GM21619 (cell line): ENCODE data around the gene TACC2.

Experiments used
- ATAC-seq: cut with Tn5 transposase; IDR thresholded peaks from one replicate; pipeline ENCODE4 v1.9.1; 2021; ENCODE audit not compliant: unreplicated experiment

Gene TACC2

GRCh38 chr10:122264436-122264835 lies 275.5 kb downstream of the TACC2 start:
- no peak for ATAC-seq

- no peak for ATAC-seq
Observed at GRCh38 chr10:122264931-122265330, 276.0 kb downstream of the TACC2 start.

- ATAC-seq = no peak
Observed at GRCh38 chr10:122265896-122266295, 276.9 kb downstream of the TACC2 start.

GRCh38 chr10:122267849-122268737 lies 279.1 kb downstream of the TACC2 start:
- peak; percentile 90 for ATAC-seq

DNA sequence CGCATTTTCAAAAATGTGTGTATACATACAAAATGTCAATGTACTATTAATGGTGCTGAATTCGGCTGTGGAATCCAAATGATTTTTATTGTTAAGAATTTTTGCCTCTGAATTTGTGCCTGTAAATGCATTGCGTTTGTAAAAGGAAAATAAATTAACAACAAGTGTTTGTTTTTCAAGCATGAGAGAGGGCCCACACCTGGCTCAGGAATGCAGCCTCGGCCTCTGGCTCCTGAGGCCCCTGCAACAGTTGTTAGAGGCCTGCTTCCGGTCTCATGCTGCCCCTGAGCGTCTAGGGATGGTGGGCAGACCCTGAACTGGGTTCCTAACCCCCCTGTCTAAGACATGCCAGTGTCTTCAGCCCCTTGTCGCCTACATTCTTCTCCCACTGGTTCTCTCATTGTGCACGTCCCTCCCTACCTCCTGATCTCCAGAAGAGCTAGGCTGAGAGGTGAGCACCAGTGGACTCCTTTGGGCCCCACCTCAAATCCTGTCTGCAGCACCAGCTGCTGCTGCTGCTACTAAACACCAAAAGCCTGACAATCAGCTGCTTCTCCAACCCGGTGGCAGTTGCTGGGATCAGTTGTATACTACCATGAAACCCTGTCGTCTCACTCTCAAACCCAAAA lies 280.2 kb downstream of the TACC2 start:
- ATAC-seq = no peak

GRCh38 chr10:122271076-122271475 lies 282.1 kb downstream of the TACC2 start, which contains the start of gene BTBD16:
Gene BTBD16 (plus strand): TSS chr10:122271296. CDS start chr10:122275082, 3,786 bp downstream.
- ATAC-seq = no peak

DNA sequence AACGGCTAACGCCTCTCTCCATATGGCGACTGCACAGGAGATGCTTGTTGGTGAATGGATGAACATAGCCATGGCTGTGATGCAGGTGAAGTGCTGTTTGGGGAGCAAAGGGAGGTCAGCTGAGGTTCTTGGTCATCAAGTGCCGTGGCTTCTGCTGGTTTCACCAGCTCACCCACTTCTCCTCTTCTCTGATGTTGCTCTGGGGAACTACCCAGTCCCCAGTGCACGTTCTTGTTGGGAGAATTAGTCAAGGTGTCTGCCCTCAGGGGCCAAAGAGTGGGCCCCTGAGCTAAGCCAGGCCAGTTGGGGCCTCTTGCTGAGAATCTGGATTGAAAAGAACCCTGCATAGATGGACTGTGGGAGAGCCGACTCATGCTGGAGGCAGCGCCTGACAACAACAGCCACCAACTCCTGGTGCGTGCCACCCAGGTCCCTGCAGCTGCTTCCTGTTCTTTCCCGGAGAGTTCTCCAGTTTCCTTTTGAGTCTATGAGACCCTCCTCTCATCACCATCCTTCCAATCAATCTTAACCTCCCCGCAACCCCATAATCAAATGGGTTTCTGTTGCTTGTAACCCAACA lies 285.1 kb downstream of the TACC2 start:
- no peak for ATAC-seq

- ATAC-seq = no peak
Observed at GRCh38 chr10:122276611-122277208, 287.7 kb downstream of the TACC2 start.

- no peak for ATAC-seq
Observed at GRCh38 chr10:122277526-122278136, 288.7 kb downstream of the TACC2 start.

DNA sequence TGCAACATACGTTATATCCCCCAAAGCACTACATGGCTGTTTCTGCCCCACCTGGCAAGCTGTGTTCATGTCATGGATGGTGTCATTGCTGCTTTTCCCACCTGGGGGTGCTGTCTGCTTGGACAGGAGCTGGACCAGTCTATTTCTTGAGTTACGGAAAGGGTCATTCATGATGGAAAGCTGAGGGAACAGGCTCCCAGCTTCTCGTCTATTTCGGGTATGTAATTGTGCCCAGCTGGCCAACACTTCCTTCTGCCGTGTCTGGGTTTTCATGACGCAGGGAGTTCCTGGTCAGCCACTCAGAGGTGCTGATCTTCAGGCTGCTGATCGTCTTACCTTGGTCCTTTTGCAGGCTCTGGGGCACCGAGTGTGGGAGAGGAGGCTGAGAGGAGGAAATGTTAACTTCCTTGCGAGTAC lies 290.8 kb downstream of the TACC2 start:
- no peak for ATAC-seq

DNA sequence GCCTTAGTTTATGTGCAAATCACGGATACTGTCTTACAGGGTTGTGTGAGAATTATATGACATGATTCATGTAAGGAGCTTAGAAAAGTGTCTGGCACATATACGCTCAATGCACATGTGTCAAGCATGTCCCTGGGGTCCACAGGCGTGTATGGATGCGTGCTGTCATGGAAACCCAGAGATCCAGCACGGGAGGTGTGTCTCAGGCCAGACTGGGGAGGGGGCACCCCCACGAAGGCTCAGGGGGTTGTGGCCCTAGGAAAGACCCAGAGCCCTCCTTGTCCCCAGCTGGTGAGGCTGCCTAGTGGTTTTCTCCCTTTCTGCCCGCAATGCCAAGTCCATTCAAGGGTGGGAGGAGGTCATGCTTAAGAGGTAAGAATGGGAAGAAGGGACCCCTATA lies 291.2 kb downstream of the TACC2 start:
- ATAC-seq = no peak

DNA sequence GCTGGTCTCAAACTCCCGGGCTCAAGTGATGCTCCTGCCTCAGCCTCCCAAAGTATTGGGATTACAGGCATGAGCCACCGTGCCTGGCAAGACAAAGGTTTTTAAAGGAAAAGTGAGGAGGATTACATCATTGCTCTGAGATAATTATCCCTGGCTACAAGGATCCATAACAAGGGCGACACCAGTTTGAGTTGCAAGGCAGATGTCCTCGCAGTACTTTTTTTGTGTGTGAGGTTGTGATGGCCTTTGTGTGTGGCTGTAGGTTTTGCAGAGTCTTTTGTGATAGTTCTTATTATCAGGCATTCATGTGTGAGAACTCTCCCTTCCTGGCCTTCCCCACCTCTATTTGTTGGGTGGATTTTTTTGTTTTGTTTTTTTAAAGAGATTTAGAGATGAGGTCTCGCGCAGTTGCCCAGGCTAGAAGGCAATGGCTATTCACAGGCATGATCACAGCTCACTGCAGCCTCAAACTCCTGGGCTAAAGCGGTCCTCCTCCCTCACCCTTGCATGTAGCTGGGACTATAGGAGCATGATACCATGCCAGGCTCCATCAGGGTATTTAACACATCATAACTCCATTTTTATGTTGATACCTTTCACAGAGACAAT lies 292.2 kb downstream of the TACC2 start:
- no peak for ATAC-seq

GRCh38 chr10:122281751-122282150 lies 292.8 kb downstream of the TACC2 start:
- no peak for ATAC-seq

- ATAC-seq = no peak
Observed at GRCh38 chr10:122282253-122282671, 293.3 kb downstream of the TACC2 start.

- no peak for ATAC-seq
Observed at GRCh38 chr10:122282909-122283308, 293.9 kb downstream of the TACC2 start.

DNA sequence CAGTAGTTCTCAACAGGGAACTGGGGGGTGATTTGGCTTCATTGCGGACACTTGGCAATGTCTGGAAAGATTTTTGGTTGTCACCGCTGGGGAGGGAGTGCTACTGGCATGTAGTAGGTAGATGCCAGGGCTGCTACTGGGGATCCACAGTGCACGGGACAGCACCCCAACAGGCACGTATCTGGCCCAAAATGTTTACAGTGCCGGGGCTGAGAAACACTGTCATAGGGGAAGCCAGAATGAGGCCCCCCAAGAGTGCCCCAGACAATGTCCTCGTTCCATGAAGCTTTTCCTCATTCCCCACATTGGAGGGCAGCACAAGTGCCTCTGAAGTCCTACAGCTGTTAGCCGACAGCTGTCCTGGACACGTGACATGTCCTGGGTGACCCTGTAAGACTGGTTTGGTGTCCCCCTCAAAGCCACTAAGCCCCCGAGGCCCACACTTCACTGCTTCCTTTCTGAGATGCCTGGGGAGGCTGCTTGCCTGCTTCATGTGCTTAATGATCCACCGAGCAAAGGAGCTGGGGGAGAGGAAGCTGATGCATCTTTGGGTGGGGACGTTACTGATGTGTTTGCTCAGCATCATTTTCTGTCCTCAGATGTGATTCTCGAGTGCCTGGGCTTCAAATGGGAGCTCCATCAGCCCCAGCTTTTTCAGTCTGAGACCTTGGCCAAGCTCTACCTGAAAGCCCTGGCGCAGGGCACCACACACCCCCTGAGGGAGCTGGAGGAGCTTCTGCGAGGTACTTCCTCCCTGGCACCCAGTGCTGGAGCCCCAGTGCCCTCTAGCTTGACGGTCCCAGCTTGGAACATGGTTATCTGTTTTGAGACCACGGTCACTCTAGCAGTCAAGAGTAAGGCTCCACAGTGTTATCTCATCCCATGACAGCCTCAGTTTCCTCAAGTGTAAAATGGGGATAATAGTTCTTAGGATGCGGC lies 296.8 kb downstream of the TACC2 start:
- no peak for ATAC-seq

GRCh38 chr10:122286867-122287266 lies 297.9 kb downstream of the TACC2 start:
- no peak for ATAC-seq

GRCh38 chr10:122287570-122287969 lies 298.6 kb downstream of the TACC2 start:
- ATAC-seq = no peak

- no peak for ATAC-seq
Observed at GRCh38 chr10:122288262-122288661, 299.3 kb downstream of the TACC2 start.

- ATAC-seq = no peak
Observed at GRCh38 chr10:122288917-122289316, 300.0 kb downstream of the TACC2 start.
